ENCODE measurements around the gene LRIG1. TPM values are rescaled to one million over a fixed set of nuclear protein-coding genes. Genes with fewer than 3 reads are reported as not detected.

The LRIG1 gene
- total RNA-seq, 1 experiment from 2014 or later, result 9.3 TPM

- Histone ChIP-seq H3K4me3 (no peak overlapping the region), H3K36me3 (no peaks in the 10 kb centered on the region), H3K27me3 (no peaks in the 10 kb centered on the region), H3K9me3 (no peaks in the 10 kb centered on the region)
- no peak for DNase-seq
These were observed 57.6 kb downstream of the LRIG1 start for GRCh38 chr3:66443118-66443803.

GRCh38 chr3:66442254-66443117 lies 58.3 kb downstream of the LRIG1 start:
- no peaks in the 10 kb centered on the region for H3K36me3 ChIP-seq
- no peak overlapping the region for H3K4me3 ChIP-seq
- H3K27me3 ChIP-seq, result no peaks in the 10 kb centered on the region
- H3K9me3 ChIP-seq, result no peaks in the 10 kb centered on the region
- DNase-seq, result peak; percentile 63

- H3K9me3 ChIP-seq, result no peaks in the 10 kb centered on the region
- DNase-seq, result no peak
- no peak overlapping the region for H3K4me3 ChIP-seq
- no peaks in the 10 kb centered on the region for H3K36me3 ChIP-seq
- H3K27me3 ChIP-seq, result no peaks in the 10 kb centered on the region
These were observed 59.1 kb downstream of the LRIG1 start for GRCh38 chr3:66441692-66442091.

GRCh38 chr3:66441129-66441528 lies 59.7 kb downstream of the LRIG1 start:
- no peaks in the 10 kb centered on the region for H3K27me3 ChIP-seq
- H3K4me3 ChIP-seq, result no peak overlapping the region
- H3K36me3 ChIP-seq, result no peaks in the 10 kb centered on the region
- no peaks in the 10 kb centered on the region for H3K9me3 ChIP-seq
- DNase-seq, result peak; percentile 30

GRCh38 chr3:66439666-66440344 lies 61.0 kb downstream of the LRIG1 start:
- Histone ChIP-seq H3K9me3 (no peaks in the 10 kb centered on the region), H3K36me3 (no peaks in the 10 kb centered on the region), H3K4me3 (no peak overlapping the region), H3K27me3 (no peaks in the 10 kb centered on the region)
- DNase-seq, result no peak

- no peak overlapping the region for H3K4me3 ChIP-seq
- DNase-seq, result no peak
- H3K9me3 ChIP-seq, result no peaks in the 10 kb centered on the region
- H3K27me3 ChIP-seq, result no peaks in the 10 kb centered on the region
- no peaks in the 10 kb centered on the region for H3K36me3 ChIP-seq
These were observed 62.8 kb downstream of the LRIG1 start for GRCh38 chr3:66438046-66438445.

- no peaks in the 10 kb centered on the region for H3K9me3 ChIP-seq
- H3K36me3 ChIP-seq, result no peaks in the 10 kb centered on the region
- no peak overlapping the region for H3K4me3 ChIP-seq
- no peaks in the 10 kb centered on the region for H3K27me3 ChIP-seq
- no peak for DNase-seq
These were observed 63.4 kb downstream of the LRIG1 start for GRCh38 chr3:66437341-66437929.

- no peak for DNase-seq
These were observed 64.8 kb downstream of the LRIG1 start for GRCh38 chr3:66435989-66436388.

GRCh38 chr3:66434726-66435125 lies 66.1 kb downstream of the LRIG1 start:
- no peak overlapping the region for H3K4me3 ChIP-seq
- H3K9me3 ChIP-seq, result no peaks in the 10 kb centered on the region
- H3K27me3 ChIP-seq, result no peaks in the 10 kb centered on the region
- no peak for DNase-seq
- no peaks in the 10 kb centered on the region for H3K36me3 ChIP-seq

More at GRCh38 chr3:66435989-66436388, 64.8 kb downstream of the LRIG1 start:
- Histone ChIP-seq H3K27me3 (no peaks in the 10 kb centered on the region), H3K9me3 (no peaks in the 10 kb centered on the region), H3K36me3 (no peaks in the 10 kb centered on the region), H3K4me3 (no peak overlapping the region)

- Histone ChIP-seq H3K9me3 (no peaks in the 10 kb centered on the region), H3K27me3 (no peaks in the 10 kb centered on the region)
These were observed 67.4 kb downstream of the LRIG1 start for GRCh38 chr3:66433522-66433782.

GRCh38 chr3:66432767-66433521 lies 67.9 kb downstream of the LRIG1 start:
- Histone ChIP-seq H3K36me3 (no peaks in the 10 kb centered on the region), H3K27me3 (no peaks in the 10 kb centered on the region), H3K4me3 (no peak overlapping the region), H3K9me3 (no peaks in the 10 kb centered on the region)
- no peak for DNase-seq

More at GRCh38 chr3:66433522-66433782, 67.4 kb downstream of the LRIG1 start:
- no peak for DNase-seq
- Histone ChIP-seq H3K36me3 (no peaks in the 10 kb centered on the region), H3K4me3 (no peak overlapping the region)

- no peaks in the 10 kb centered on the region for H3K9me3 ChIP-seq
- no peak overlapping the region for H3K4me3 ChIP-seq
- no peaks in the 10 kb centered on the region for H3K36me3 ChIP-seq
- H3K27me3 ChIP-seq, result no peaks in the 10 kb centered on the region
- DNase-seq, result no peak
These were observed 68.6 kb downstream of the LRIG1 start for GRCh38 chr3:66432041-66432766.

GRCh38 chr3:66431494-66431893 lies 69.3 kb downstream of the LRIG1 start:
- H3K4me3 ChIP-seq, result no peak overlapping the region
- H3K27me3 ChIP-seq, result no peaks in the 10 kb centered on the region
- DNase-seq, result peak; percentile 17
- no peaks in the 10 kb centered on the region for H3K36me3 ChIP-seq
- H3K9me3 ChIP-seq, result no peaks in the 10 kb centered on the region

GRCh38 chr3:66430876-66431275 lies 69.9 kb downstream of the LRIG1 start:
- Histone ChIP-seq H3K9me3 (no peaks in the 10 kb centered on the region), H3K36me3 (no peaks in the 10 kb centered on the region), H3K27me3 (no peaks in the 10 kb centered on the region), H3K4me3 (no peak overlapping the region)
- no peak for DNase-seq

- Histone ChIP-seq H3K4me3 (no peak overlapping the region), H3K27me3 (no peaks in the 10 kb centered on the region), H3K36me3 (no peaks in the 10 kb centered on the region), H3K9me3 (no peaks in the 10 kb centered on the region)
- DNase-seq, result peak; percentile 87
These were observed 72.1 kb downstream of the LRIG1 start for GRCh38 chr3:66428733-66429132.

GRCh38 chr3:66427951-66428474 lies 72.8 kb downstream of the LRIG1 start:
- Histone ChIP-seq H3K4me3 (no peak overlapping the region), H3K36me3 (no peaks in the 10 kb centered on the region), H3K9me3 (no peaks in the 10 kb centered on the region), H3K27me3 (no peaks in the 10 kb centered on the region)
- no peak for DNase-seq
